Natural killer cell (primary cell): ENCODE measurements around the gene ARID1B. TPM values are rescaled to one million over a fixed set of nuclear protein-coding genes. Genes with fewer than 3 reads are reported as not detected.

Experiments used
- ATAC-seq, 3 donors: fragments of 150-1000 bp in 2 of 3; fragments of 200-7000 bp in 1 of 3; cut with Tn5 transposase; 1 replicate in 1 of 3; 2 replicates in 2 of 3; pipeline ENCODE4 v1.10.0; 2021; ENCODE audit warnings: mild to moderate bottlenecking in 2 of 3, moderate library complexity in 2 of 3
- DNase-seq, 2 donors: peaks; one replicate each; pipeline versions ENCODE4 v3.0.0 to v3.0.0-alpha.2; 2013 to 2021; ENCODE audit warnings: mixed read lengths in 1 of 2
- H3K27ac ChIP-seq: one replicate; pipeline ENCODE4 v1.5.1; 2013; ENCODE audit warnings: mild to moderate bottlenecking, low read length
- H3K27me3 ChIP-seq: one replicate; pipeline ENCODE4 v1.6.1; 2013; ENCODE audit warnings: low read length; ENCODE audit not compliant: control insufficient read depth, insufficient read depth
- H3K36me3 ChIP-seq: one replicate; pipeline ENCODE4 v1.6.1; 2013; ENCODE audit warnings: low read length; ENCODE audit not compliant: control insufficient read depth, insufficient read depth
- H3K4me1 ChIP-seq: one replicate; pipeline ENCODE4 v1.6.1; 2013; ENCODE audit warnings: low read length; ENCODE audit not compliant: control insufficient read depth, insufficient read depth
- H3K4me3 ChIP-seq: one replicate; pipeline ENCODE4 v1.5.1; 2013; ENCODE audit warnings: low read length
- H3K9me3 ChIP-seq: one replicate; pipeline ENCODE4 v1.6.1; 2013; ENCODE audit warnings: low read length; ENCODE audit not compliant: control insufficient read depth, insufficient read depth
- H3K27ac Mint-ChIP-seq, 2 donors: one replicate each; pipeline ENCODE4 v1.8.0; 2022; ENCODE audit warnings: mild to moderate bottlenecking in 2 of 2, mixed read lengths in 2 of 2, moderate library complexity in 1 of 2
- H3K27me3 Mint-ChIP-seq, 2 donors: one replicate each; pipeline ENCODE4 v1.8.0; 2022; ENCODE audit warnings: low read depth in 2 of 2, mixed read lengths in 2 of 2
- H3K36me3 Mint-ChIP-seq: one replicate; pipeline ENCODE4 v1.8.0; 2022; ENCODE audit warnings: mixed read lengths
- H3K4me1 Mint-ChIP-seq, 2 donors: one replicate each; pipeline ENCODE4 v1.8.0; 2022; ENCODE audit warnings: mixed read lengths in 2 of 2
- H3K4me3 Mint-ChIP-seq: one replicate; pipeline ENCODE4 v1.8.0; 2022; ENCODE audit warnings: mild to moderate bottlenecking, moderate library complexity, mixed read lengths
- H3K9me3 Mint-ChIP-seq, 2 donors: one replicate each; pipeline ENCODE4 v1.8.0; 2022; ENCODE audit warnings: mixed read lengths in 2 of 2
- CTCF ChIP-seq: fragments of 200-600 bp; IDR thresholded peaks from one replicate; pipeline ENCODE4 v1.8.0; 2022; ENCODE audit warnings: antibody characterized with exemption
- WGBS: methylation state at CpG from one replicate; pipeline ENCODE4 v1.1.7; 2013; ENCODE audit warnings: missing lambda C conversion rate; ENCODE audit not compliant: insufficient coverage; 5-methylcytosine and 5-hydroxymethylcytosine counted together
- intact Hi-C: fragments of 100-400 bp; cut with micrococcal nuclease; formaldehyde crosslinking; loops from one replicate; pipeline ENCODE4 v1.14.2; 2022
- total RNA-seq, 4 donors: library from RNA; stranded (reverse); fragments of 120-200 nt in 1 of 4; gene quantifications; one replicate each; pipeline versions ENCODE4 v1.2.3 to v1.2.4, GENCODE V29; 2013 to 2022

Gene ARID1B
- total RNA-seq, 3 donors from 2014 or later (not counting 1 experiment from before 2014, with no cell fraction given) = 180 to 201 (median 189) TPM

- DNase-seq = no peak
- H3K27ac Mint-ChIP-seq = no peak overlapping the region
- Histone ChIP-seq H3K36me3 (no peaks in the 10 kb centered on the region), H3K27ac (no peak overlapping the region), H3K27me3 (no peaks in the 10 kb centered on the region), H3K9me3 (no peaks in the 10 kb centered on the region), H3K4me3 (no peak overlapping the region), H3K4me1 (peaks cover 7% of the 10 kb centered on the region)
- intact Hi-C loops = no loop called here
- WGBS = 74% methylated on average over 2 of the region's 2 CpGs
- H3K4me3 Mint-ChIP-seq = no peak overlapping the region
- H3K9me3 Mint-ChIP-seq = no peaks in the 10 kb centered on the region
- peaks cover 54 to 66% of the 10 kb centered on the region in 2 donors for H3K4me1 Mint-ChIP-seq
- no peak for ATAC-seq
- no peak for TF ChIP-seq CTCF
- H3K27me3 Mint-ChIP-seq = no peaks in the 10 kb centered on the region
- no peaks in the 10 kb centered on the region for H3K36me3 Mint-ChIP-seq
Observed at GRCh38 chr6:156950084-156950483, 172.9 kb downstream of the ARID1B start.

- 64% methylated on average over 4 of the region's 5 CpGs for WGBS
- ATAC-seq (no peak), DNase-seq (no peak)
- no peaks in the 10 kb centered on the region for H3K9me3 Mint-ChIP-seq
- no peaks in the 10 kb centered on the region for H3K36me3 Mint-ChIP-seq
- Histone ChIP-seq H3K27me3 (no peaks in the 10 kb centered on the region), H3K9me3 (no peaks in the 10 kb centered on the region), H3K27ac (no peak overlapping the region), H3K4me1 (peaks cover 9% of the 10 kb centered on the region), H3K36me3 (no peaks in the 10 kb centered on the region), H3K4me3 (no peak overlapping the region)
- intact Hi-C loops = no loop called here
- no peak overlapping the region for H3K4me3 Mint-ChIP-seq
- no peaks in the 10 kb centered on the region for H3K27me3 Mint-ChIP-seq
- peaks cover 55 to 66% of the 10 kb centered on the region in 2 donors for H3K4me1 Mint-ChIP-seq
- no peak overlapping the region for H3K27ac Mint-ChIP-seq
- TF ChIP-seq CTCF = no peak
Observed at GRCh38 chr6:156950531-156950930, 173.4 kb downstream of the ARID1B start.

GRCh38 chr6:156952401-156952800, 175.2 kb downstream of the ARID1B start:
- H3K27ac ChIP-seq = no peak overlapping the region
- intact Hi-C loops = no loop called here
- H3K36me3 Mint-ChIP-seq = no peaks in the 10 kb centered on the region
- H3K36me3 ChIP-seq = no peaks in the 10 kb centered on the region
- H3K27me3 ChIP-seq = no peaks in the 10 kb centered on the region
- ATAC-seq = no peak
- peaks cover 21% of the 10 kb centered on the region for H3K4me1 ChIP-seq
- WGBS = 73% methylated on average over 3 of the region's 5 CpGs
- peak overlapping the region in 1 of 2 donors; percentile 80 for H3K27ac Mint-ChIP-seq
- no peak for DNase-seq
- H3K9me3 Mint-ChIP-seq = no peaks in the 10 kb centered on the region
- peaks cover 58 to 70% of the 10 kb centered on the region in 2 donors for H3K4me1 Mint-ChIP-seq
- no peak overlapping the region for H3K4me3 ChIP-seq
- no peak for TF ChIP-seq CTCF
- H3K27me3 Mint-ChIP-seq = no peaks in the 10 kb centered on the region
- no peak overlapping the region for H3K4me3 Mint-ChIP-seq
- H3K9me3 ChIP-seq = no peaks in the 10 kb centered on the region

- Histone ChIP-seq H3K27me3 (no peaks in the 10 kb centered on the region), H3K4me1 (peaks cover 21% of the 10 kb centered on the region), H3K4me3 (no peak overlapping the region), H3K36me3 (no peaks in the 10 kb centered on the region), H3K9me3 (no peaks in the 10 kb centered on the region), H3K27ac (no peak overlapping the region)
- H3K4me1 Mint-ChIP-seq = peaks cover 65 to 76% of the 10 kb centered on the region in 2 donors
- DNase-seq (no peak), ATAC-seq (peak in 1 of 3 donors; percentile 12)
- H3K4me3 Mint-ChIP-seq = no peak overlapping the region
- peak overlapping the region; percentile 70 to 80 for H3K27ac Mint-ChIP-seq
- WGBS = 26% methylated on average over 3 of the region's 3 CpGs
- no peaks in the 10 kb centered on the region for H3K27me3 Mint-ChIP-seq
- no peak for TF ChIP-seq CTCF
- H3K9me3 Mint-ChIP-seq = no peaks in the 10 kb centered on the region
- no peaks in the 10 kb centered on the region for H3K36me3 Mint-ChIP-seq
- intact Hi-C loops = no loop called here
Observed at GRCh38 chr6:156953127-156953478, 175.9 kb downstream of the ARID1B start.
